Nephron (organoid): ENCODE results near the gene DYSF.
"Not testable (repeated sequence)": the region's sequence is repeated elsewhere in the genome, so short reads cannot be mapped to it uniquely, and the experiment has no call there.

Experiments used
- H3K27ac Mint-ChIP-seq, 3 experiments: 2 replicates each; pipeline ENCODE4 v1.8.0; 2020; ENCODE audit warnings: mixed read lengths in 3 of 3, mild to moderate bottlenecking in 2 of 3, moderate library complexity in 1 of 3
- H3K27me3 Mint-ChIP-seq: 2 replicates; pipeline ENCODE4 v1.8.0; 2021; ENCODE audit warnings: low read depth, mild to moderate bottlenecking, moderate library complexity, mixed read lengths
- H3K36me3 Mint-ChIP-seq: 2 replicates; pipeline ENCODE4 v1.8.0; 2020; ENCODE audit warnings: low read depth, mixed read lengths
- H3K4me1 Mint-ChIP-seq: 2 replicates; pipeline ENCODE4 v1.8.0; 2020; ENCODE audit warnings: mixed read lengths
- H3K4me3 Mint-ChIP-seq, 3 experiments: 2 replicates each; pipeline ENCODE4 v1.8.0; 2020; ENCODE audit warnings: mild to moderate bottlenecking in 3 of 3, mixed read lengths in 3 of 3, moderate library complexity in 2 of 3
- H3K9me3 Mint-ChIP-seq: 2 replicates; pipeline ENCODE4 v1.8.0; 2020; ENCODE audit warnings: mixed read lengths
- CTCF ChIP-seq, 3 experiments: fragments of 200-600 bp; sonication (generic); IDR thresholded peaks; one replicate each; pipeline ENCODE4 v1.5.0; 2021; ENCODE audit warnings: antibody characterized with exemption in 3 of 3; ENCODE audit not compliant: unreplicated experiment in 3 of 3

DYSF gene

GRCh38 chr2:71484354-71484753 lies 31.0 kb downstream of the DYSF start:
- peaks cover 25% of the 10 kb centered on the region for H3K27me3 Mint-ChIP-seq
- no peak for TF ChIP-seq CTCF (IDR thresholded peaks at IDR 0.05; ENCODE audit: unreplicated experiment in 3 of 3)
- H3K4me1 Mint-ChIP-seq = peaks cover 8% of the 10 kb centered on the region
- H3K36me3 Mint-ChIP-seq = no peaks in the 10 kb centered on the region
- peaks cover 5% of the 10 kb centered on the region for H3K9me3 Mint-ChIP-seq
- no peak overlapping the region for H3K4me3 Mint-ChIP-seq
- H3K27ac Mint-ChIP-seq = no peak overlapping the region

- H3K27me3 Mint-ChIP-seq = peaks cover 19% of the 10 kb centered on the region
Measured at GRCh38 chr2:71486881-71487640, 33.7 kb downstream of the DYSF start.

DNA sequence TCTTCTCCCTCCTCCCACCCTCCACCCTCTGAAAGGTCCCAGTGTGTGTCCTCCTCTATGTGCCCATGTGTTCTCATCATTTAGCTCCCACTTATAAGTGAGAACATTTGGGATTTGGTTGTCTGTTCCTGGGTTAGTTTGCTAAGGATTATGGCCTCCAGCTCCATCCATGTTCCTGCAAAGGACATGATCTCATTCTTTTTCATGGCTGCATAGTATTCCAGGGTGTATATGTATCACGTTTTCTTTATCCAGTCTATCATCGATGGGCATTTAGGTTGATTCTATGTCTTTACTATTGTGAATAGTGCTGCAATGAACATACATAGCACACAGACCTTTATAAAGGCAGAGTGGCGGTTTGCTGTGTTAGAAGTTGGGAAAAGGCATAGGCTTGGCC lies 38.2 kb downstream of the DYSF start:
- not testable (repeated sequence) for H3K9me3 Mint-ChIP-seq, H3K27ac Mint-ChIP-seq, H3K4me3 Mint-ChIP-seq, H3K4me1 Mint-ChIP-seq, H3K36me3 Mint-ChIP-seq
- peaks cover 14% of the 10 kb centered on the region for H3K27me3 Mint-ChIP-seq

More at GRCh38 chr2:71486881-71487640, 33.7 kb downstream of the DYSF start:
- no peaks in the 10 kb centered on the region for H3K36me3 Mint-ChIP-seq
- TF ChIP-seq CTCF (IDR thresholded peaks at IDR 0.05; ENCODE audit: unreplicated experiment in 3 of 3) = no peak
- H3K4me3 Mint-ChIP-seq = no peak overlapping the region
- no peak overlapping the region for H3K27ac Mint-ChIP-seq
- peaks cover 9% of the 10 kb centered on the region for H3K4me1 Mint-ChIP-seq
- no peaks in the 10 kb centered on the region for H3K9me3 Mint-ChIP-seq

DNA sequence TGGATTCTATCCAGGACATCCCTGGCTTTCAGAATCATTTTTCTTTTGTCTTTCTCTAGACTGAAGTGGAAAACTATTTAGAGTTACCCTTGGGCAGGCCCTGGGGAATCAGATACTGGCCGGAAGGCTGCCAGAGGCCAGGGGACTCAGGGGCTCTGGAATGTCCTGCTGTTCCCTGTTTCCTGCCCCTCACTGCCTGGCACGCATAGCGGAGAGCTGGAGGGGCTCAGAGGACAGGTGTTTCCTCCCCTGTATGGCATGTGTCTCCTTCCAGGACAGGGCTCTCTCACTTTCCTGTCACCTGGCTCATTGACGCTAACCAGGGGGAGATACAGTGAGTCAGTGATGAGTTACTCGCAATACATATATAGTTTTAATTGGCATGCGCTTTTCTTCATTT lies 38.8 kb downstream of the DYSF start:
- no peak overlapping the region for H3K27ac Mint-ChIP-seq
- no peaks in the 10 kb centered on the region for H3K36me3 Mint-ChIP-seq
- H3K4me3 Mint-ChIP-seq = no peak overlapping the region
- peaks cover 14% of the 10 kb centered on the region for H3K27me3 Mint-ChIP-seq
- no peak for TF ChIP-seq CTCF (IDR thresholded peaks at IDR 0.05; ENCODE audit: unreplicated experiment in 3 of 3)
- peaks cover 10% of the 10 kb centered on the region for H3K4me1 Mint-ChIP-seq
- no peaks in the 10 kb centered on the region for H3K9me3 Mint-ChIP-seq

DNA sequence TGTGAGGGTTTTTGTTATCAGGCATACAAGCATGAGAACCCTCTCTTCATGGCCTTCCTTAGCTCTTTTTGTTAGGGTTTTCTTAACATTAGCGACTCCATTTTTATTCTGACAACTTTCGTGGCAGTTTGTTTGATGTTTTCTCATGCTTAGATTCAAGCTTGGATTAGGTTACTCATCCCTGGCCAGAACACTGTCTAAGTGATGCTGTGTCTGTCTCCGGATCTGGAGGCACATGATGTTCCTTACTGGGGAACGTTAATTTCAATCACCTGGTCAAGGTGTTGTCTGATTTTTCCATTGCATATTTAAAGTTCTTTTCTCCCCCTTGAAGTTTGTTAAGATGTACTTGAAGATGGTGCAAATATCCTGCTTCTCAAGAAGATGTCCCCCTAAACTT lies 40.7 kb downstream of the DYSF start:
- H3K36me3 Mint-ChIP-seq = no peaks in the 10 kb centered on the region
- H3K9me3 Mint-ChIP-seq = no peaks in the 10 kb centered on the region
- TF ChIP-seq CTCF (IDR thresholded peaks at IDR 0.05; ENCODE audit: unreplicated experiment in 3 of 3) = no peak

DNA sequence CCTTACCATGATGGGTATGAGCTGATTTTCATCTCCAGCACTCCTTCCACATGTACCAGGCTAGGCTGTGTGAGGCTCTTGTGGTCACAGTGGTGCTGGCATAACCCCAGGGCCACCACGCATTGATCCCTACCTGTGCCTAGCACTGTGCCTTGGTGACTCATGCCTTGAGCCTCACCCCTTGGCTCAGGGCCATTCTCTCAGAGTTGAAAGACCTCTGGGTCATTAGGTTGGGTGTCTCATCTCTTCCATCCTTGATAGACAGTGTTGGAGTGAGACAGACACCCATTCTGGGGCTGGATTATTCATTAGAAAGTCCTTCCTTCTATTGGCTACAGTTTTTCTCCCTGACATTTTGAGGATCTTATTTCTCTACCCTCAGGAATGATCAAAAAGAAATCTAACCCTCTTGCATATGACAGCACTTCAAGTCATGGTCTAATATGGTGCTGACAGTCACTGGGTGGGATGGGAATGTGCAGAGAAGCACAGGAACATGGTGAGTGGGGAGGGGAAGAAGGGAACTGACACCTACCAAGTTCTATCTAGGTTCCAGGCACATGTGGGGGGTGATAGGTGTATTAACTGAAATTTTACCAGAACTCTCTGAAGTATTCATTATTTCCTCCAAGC lies 41.3 kb downstream of the DYSF start:
- TF ChIP-seq CTCF (IDR thresholded peaks at IDR 0.05; ENCODE audit: unreplicated experiment in 3 of 3) = no peak

More for the DNA sequence above, 40.7 kb downstream of the DYSF start:
- no peak overlapping the region for H3K4me3 Mint-ChIP-seq
- no peak overlapping the region for H3K27ac Mint-ChIP-seq
- peaks cover 2% of the 10 kb centered on the region for H3K27me3 Mint-ChIP-seq
- H3K4me1 Mint-ChIP-seq = peaks cover 18% of the 10 kb centered on the region

More for the DNA sequence above, 41.3 kb downstream of the DYSF start:
- Mint-ChIP-seq H3K27me3 (no peaks in the 10 kb centered on the region), H3K36me3 (no peaks in the 10 kb centered on the region), H3K4me3 (no peak overlapping the region), H3K4me1 (peaks cover 15% of the 10 kb centered on the region), H3K27ac (no peak overlapping the region), H3K9me3 (no peaks in the 10 kb centered on the region)
